RWPE2 (cell line): ENCODE data around the gene DNAH8.

ENCODE experiments used
- ATAC-seq: fragments of 200-7000 bp; cut with Tn5 transposase; 3 replicates; pipeline ENCODE4 v1.9.1; 2021; ENCODE audit warnings: low read depth
- DNase-seq: peaks from one replicate; pipeline ENCODE4 v3.0.0-alpha.2; 2020; ENCODE audit warnings: low spot score
- H3K27ac ChIP-seq: fragments of 450-650 bp; 2 replicates; pipeline ENCODE4 v1.5.1; 2017; ENCODE audit warnings: mild to moderate bottlenecking; ENCODE audit not compliant: poor library complexity, severe bottlenecking
- H3K27me3 ChIP-seq: fragments of 250-450 bp; sonication (Bioruptor Pico); 2 replicates; pipeline ENCODE4 v1.5.1; 2021; ENCODE audit warnings: mild to moderate bottlenecking, moderate library complexity; ENCODE audit not compliant: insufficient read depth, poor library complexity, severe bottlenecking
- H3K36me3 ChIP-seq: fragments of 250-450 bp; sonication (Bioruptor Pico); 2 replicates; pipeline ENCODE4 v1.5.1; 2020; ENCODE audit warnings: low read depth, mild to moderate bottlenecking, moderate library complexity
- H3K4me1 ChIP-seq: fragments of 250-450 bp; sonication (Bioruptor Pico); 2 replicates; pipeline ENCODE4 v1.5.1; 2021; ENCODE audit warnings: mild to moderate bottlenecking, moderate library complexity; ENCODE audit not compliant: insufficient read depth, poor library complexity, severe bottlenecking
- H3K4me3 ChIP-seq: fragments of 250-450 bp; sonication (Bioruptor Pico); 2 replicates; pipeline ENCODE4 v1.5.1; 2021; ENCODE audit warnings: mild to moderate bottlenecking, moderate library complexity; ENCODE audit not compliant: severe bottlenecking
- H3K9me3 ChIP-seq: fragments of 250-450 bp; sonication (Bioruptor Pico); 2 replicates; pipeline ENCODE4 v1.5.1; 2021; ENCODE audit warnings: mild to moderate bottlenecking, moderate library complexity; ENCODE audit not compliant: severe bottlenecking
- TF ChIP-seq, protein P1 (sequence below): fragments of 450-650 bp; IDR thresholded peaks from one replicate; pipeline ENCODE4 v1.5.1; 2017; ENCODE audit warnings: mild to moderate bottlenecking, moderate library complexity; ENCODE audit not compliant: poor library complexity, severe bottlenecking

Gene DNAH8

DNA sequence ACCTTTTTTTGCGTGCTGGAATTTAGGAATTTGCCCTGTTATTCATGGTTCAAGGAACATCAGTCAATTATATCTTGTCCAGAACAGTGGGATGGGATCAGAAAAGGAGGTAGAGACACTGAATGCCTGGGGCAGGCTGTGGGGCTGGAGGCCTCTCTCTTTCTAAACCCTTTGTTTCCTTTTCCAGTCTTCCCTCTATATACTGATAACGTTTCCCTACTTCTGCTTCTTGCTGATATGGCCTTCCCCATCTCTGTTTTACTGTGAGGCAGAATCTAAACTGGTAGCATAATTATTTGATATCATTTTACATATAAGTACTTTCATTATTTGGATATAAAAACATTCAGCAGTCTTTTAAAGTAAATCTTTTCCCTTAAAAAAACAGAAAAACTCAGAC lies 67.5 kb downstream of the DNAH8 start:
- no peaks in the 10 kb centered on the region for H3K36me3 ChIP-seq
- TF ChIP-seq, protein P1, sequence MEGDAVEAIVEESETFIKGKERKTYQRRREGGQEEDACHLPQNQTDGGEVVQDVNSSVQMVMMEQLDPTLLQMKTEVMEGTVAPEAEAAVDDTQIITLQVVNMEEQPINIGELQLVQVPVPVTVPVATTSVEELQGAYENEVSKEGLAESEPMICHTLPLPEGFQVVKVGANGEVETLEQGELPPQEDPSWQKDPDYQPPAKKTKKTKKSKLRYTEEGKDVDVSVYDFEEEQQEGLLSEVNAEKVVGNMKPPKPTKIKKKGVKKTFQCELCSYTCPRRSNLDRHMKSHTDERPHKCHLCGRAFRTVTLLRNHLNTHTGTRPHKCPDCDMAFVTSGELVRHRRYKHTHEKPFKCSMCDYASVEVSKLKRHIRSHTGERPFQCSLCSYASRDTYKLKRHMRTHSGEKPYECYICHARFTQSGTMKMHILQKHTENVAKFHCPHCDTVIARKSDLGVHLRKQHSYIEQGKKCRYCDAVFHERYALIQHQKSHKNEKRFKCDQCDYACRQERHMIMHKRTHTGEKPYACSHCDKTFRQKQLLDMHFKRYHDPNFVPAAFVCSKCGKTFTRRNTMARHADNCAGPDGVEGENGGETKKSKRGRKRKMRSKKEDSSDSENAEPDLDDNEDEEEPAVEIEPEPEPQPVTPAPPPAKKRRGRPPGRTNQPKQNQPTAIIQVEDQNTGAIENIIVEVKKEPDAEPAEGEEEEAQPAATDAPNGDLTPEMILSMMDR: no peak
- H3K27me3 ChIP-seq: no peaks in the 10 kb centered on the region
- H3K4me1 ChIP-seq: no peaks in the 10 kb centered on the region
- DNase-seq (no peak), ATAC-seq (no peak)
- H3K9me3 ChIP-seq: peaks cover 1% of the 10 kb centered on the region
- H3K27ac ChIP-seq: no peak overlapping the region
- H3K4me3 ChIP-seq: no peak overlapping the region

DNA sequence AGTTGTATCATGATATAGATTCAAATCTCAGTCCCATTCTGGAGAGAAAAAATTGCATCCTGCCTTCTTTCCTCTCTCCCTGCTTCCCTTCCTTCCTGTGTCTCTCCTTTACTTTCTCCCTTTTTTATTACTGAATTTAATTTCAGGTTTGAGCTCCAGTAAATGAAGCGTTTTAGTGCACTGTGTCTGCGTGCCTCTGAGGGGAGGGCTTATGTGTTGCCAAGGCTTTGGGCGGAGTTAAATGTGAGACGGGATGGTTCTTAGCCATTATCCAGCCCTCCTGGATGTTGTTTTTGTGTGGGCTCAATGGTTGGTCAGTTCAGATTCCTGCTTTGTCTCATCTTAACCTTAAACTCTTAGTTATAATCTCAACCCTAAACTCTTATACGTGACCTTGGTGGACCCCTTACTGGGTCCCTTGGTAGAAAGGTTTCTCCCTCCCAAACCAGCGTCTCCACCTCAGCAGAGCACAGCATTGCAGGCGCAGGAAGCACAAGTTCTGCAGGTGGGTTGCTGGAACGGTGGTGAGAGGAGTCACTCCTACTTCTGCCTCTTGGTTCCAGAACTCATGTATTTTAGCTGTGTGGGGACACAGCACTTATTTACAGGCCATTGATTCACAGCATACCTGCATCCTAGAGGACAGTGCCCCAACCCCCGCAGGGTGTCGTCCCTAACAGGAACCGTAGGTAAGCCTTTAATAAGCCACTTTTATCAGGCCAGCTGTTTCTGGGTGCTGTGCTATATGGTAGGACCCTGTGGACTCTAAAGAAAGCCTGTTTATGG lies 68.5 kb downstream of the DNAH8 start:
- Histone ChIP-seq H3K27me3 (no peaks in the 10 kb centered on the region), H3K27ac (no peak overlapping the region), H3K36me3 (no peaks in the 10 kb centered on the region), H3K9me3 (peaks cover 1% of the 10 kb centered on the region), H3K4me3 (no peak overlapping the region), H3K4me1 (no peaks in the 10 kb centered on the region)
- ATAC-seq (no peak), DNase-seq (no peak)
- TF ChIP-seq, protein P1: no peak

DNA sequence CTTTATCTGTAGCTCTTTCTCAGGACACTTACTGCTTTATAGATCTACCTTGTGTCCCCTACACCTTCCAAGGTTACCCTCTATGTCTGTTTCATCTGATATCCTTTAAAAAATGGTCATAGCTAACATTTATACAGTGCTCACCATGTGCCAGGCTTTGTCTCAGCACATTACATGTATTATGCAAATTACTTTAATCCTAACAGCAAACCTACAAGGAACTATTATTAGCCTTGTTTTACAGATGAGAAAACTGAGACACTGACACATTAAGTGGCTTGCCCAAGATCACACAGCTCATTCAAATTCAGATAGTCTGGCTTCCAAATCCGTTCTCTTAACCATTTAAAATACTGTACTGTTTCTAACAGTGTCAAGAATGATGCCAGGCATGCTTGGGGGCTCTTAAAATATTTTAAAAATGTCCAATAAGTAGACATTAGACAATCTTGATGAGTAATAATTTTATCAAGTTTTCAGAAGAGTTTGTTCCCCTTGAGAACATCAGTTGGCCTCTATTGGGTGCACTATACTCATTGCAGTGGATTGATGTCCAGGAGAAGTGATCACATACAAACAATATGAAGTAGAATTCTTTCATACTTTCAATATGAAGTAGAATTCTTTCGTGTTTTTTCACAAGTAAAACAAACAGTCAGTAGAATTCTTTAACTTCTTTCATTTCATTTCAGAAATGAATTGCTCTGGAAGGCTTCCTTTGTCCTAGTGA lies 69.6 kb downstream of the DNAH8 start:
- ATAC-seq (no peak), DNase-seq (no peak)
- Histone ChIP-seq H3K36me3 (no peaks in the 10 kb centered on the region), H3K4me3 (no peak overlapping the region), H3K27me3 (no peaks in the 10 kb centered on the region), H3K4me1 (no peaks in the 10 kb centered on the region), H3K9me3 (peaks cover 1% of the 10 kb centered on the region), H3K27ac (no peak overlapping the region)
- TF ChIP-seq, protein P1: no peak

DNA sequence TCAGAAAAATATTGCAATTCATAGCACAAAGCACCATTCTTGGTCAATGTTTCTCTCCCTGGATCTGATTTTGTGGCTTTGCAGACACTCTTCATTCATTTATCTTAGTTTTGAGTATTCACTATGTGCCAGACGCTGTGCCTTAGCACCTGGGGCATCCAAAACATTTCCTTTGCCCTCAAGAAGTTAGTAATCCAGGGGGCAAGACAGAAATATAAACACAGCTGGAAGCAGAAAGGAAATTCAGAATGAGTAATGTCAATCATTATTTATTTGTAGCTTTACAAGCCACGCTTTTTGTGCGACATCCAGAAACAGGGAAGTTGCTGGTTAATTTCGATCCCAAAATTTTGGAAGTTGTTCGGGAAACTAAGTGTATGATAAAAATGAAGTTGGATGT lies 71.4 kb downstream of the DNAH8 start:
- no peak overlapping the region for H3K4me3 ChIP-seq
- no peaks in the 10 kb centered on the region for H3K27me3 ChIP-seq
- H3K9me3 ChIP-seq: peaks cover 1% of the 10 kb centered on the region
- TF ChIP-seq, protein P1: no peak
- no peak overlapping the region for H3K27ac ChIP-seq
- no peaks in the 10 kb centered on the region for H3K4me1 ChIP-seq
- DNase-seq (no peak), ATAC-seq (no peak)
- H3K36me3 ChIP-seq: no peaks in the 10 kb centered on the region

DNA sequence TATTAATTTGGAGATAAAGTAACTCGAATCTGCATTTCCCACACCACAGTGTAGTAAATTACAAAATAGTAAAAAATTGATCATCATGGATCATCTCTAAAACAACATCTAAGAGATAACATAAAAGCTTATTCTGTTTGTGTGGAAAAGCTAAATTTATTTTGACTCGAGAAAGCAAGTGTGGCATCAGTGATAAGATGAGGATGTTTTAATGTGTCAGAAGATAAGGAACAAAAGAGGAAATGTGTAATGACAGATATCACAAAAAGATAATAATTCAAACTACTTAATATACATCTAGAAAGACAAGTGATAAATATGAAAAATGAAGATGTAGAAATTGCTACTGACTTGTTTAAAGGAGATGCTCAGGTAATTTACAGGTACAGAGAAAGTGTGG lies 74.1 kb downstream of the DNAH8 start:
- TF ChIP-seq, protein P1: no peak
- Histone ChIP-seq H3K27me3 (no peaks in the 10 kb centered on the region), H3K4me3 (no peak overlapping the region)

More for the DNA sequence above, 74.1 kb downstream of the DNAH8 start:
- Histone ChIP-seq H3K27ac (no peak overlapping the region), H3K36me3 (no peaks in the 10 kb centered on the region), H3K4me1 (peaks cover 2% of the 10 kb centered on the region), H3K9me3 (no peaks in the 10 kb centered on the region)
- DNase-seq (no peak), ATAC-seq (no peak)
